ENCODE measurements around the gene DOK5.

- TF ChIP-seq CTCF (conservative IDR thresholded peaks at IDR 0.05; ENCODE audit: low read depth, low read length) (no peak), EZH2 (IDR thresholded peaks at IDR 0.05; ENCODE audit: borderline replicate concordance, low read depth, low read length, poor library complexity, severe bottlenecking) (no peak)
Observed at GRCh38 chr20:54481442-54481841, 6.0 kb downstream of the DOK5 start.

Data from A673 (cell line).